ENCODE results near the gene PPP1R18.
"Not testable (repeated sequence)": the region's sequence is repeated elsewhere in the genome, so short reads cannot be mapped to it uniquely, and the experiment has no call there.

Gene PPP1R18, protein sequence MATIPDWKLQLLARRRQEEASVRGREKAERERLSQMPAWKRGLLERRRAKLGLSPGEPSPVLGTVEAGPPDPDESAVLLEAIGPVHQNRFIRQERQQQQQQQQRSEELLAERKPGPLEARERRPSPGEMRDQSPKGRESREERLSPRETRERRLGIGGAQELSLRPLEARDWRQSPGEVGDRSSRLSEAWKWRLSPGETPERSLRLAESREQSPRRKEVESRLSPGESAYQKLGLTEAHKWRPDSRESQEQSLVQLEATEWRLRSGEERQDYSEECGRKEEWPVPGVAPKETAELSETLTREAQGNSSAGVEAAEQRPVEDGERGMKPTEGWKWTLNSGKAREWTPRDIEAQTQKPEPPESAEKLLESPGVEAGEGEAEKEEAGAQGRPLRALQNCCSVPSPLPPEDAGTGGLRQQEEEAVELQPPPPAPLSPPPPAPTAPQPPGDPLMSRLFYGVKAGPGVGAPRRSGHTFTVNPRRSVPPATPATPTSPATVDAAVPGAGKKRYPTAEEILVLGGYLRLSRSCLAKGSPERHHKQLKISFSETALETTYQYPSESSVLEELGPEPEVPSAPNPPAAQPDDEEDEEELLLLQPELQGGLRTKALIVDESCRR
- total RNA-seq = 94.1 to 280 reads per million in 2 donors

DNA sequence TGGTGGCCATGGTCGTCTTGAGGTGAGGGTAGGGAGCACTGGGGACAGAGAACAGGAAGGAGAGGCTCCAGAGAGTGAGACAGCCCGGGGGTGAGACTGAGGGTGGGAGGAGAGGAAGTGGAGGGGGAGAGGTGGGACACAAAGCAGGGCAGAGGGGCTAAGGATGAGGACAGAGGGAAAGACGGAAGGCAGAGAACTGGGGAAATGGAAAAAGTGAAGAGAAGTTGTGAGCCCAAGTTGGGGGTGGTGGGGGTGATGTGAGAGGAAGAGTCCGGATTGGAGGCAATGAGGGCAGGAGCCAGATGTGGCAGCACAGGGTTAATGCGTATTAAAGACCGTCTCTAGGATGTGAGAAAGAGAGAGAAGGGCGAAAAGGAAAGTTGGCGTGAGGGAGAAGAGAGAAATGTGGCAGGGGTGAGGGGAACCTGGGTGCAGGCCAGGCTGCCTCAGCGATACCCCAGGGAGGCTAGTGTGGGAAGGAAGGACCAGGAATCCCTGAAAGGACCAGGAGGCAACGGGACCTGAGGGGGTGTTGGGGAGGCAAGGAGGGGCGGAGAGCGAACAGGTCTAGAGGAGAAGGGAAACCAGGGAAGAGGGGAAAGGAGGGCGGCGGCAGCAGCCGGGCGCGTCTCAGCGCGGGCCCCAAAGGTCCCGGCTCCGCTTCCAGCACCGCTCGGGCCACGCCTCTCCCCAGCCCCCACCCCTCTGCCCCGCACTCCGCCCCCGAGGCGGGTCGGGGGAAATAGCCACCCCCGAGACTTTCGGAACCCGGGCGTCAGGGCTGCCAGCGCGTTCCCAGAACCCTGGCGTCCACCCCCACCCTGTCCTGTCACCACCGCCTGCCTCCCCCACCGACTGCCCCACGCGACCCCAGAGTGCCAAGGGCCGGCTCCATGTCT is at the start of gene PPP1R18:
PPP1R18 (minus strand) TSS at position 637 of the 899 bp plus-strand sequence; CDS start at position 10, 627 bp downstream.
- DNase-seq = peak; percentile 78

DNA sequence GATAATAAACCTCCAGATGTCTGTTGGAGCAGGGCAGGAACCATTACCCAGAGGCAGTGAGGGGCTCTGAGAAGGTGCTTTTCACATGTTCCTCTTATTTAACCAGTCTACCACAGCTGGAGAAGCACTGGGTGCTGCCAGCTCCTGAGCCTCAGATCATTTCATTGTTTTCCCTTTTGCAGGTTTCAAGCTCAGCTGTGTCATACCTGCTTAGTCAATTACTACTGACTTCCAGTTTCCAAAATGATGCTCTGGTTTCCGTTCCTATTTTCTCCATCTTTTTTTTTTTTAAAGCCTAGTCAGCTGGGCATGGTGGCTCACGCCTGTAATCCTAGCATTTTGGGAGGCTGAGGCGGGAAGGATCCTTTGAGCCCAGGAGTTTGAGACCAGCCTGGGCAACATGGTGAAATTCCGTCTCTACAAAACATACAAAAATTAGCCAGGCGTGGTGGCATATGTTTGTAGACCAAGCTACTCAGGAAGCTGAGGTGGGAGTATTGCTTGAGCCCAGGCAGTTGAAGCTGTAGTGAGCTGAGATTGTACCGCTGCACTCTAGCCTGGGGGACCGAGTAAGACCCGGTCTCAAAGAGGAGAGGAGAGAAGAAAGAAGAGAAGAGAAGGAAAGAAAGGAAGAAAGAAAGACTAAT is 49.3 kb upstream of the PPP1R18 start:
- no peak for DNase-seq

DNA sequence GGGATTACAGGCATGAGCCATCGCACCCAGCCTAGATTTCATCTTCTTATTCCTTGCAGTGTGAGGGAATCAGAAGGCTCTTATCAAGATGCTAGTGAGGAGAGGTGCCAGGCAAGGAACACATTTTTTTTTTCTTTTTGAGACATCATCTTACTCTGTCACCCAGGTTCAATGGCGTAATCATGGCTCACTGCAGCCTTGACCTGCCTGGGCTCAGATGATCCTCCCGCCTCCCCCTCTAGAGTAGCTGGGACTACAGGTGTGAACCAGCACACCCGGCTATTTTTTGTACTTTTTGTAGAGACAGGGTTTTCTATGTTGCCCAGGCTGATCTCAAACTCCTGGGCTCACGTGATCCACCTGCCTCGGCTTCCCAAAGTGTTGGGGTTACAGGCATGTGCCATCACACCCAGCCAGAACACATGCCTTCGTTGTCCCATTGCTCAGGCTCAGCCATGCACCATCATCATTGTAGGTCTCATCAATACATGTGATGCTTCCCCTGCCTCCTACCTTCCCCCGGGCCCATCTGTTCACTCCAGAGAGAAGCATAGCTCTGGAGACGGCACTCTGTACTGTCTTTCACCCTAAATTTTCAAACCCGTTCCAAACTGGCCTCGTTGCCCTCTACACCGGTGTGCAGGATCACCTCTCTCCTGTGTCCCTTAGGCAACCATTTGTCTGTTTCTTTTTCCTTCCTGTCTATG is 45.9 kb upstream of the PPP1R18 start:
- no peak for DNase-seq

DNA sequence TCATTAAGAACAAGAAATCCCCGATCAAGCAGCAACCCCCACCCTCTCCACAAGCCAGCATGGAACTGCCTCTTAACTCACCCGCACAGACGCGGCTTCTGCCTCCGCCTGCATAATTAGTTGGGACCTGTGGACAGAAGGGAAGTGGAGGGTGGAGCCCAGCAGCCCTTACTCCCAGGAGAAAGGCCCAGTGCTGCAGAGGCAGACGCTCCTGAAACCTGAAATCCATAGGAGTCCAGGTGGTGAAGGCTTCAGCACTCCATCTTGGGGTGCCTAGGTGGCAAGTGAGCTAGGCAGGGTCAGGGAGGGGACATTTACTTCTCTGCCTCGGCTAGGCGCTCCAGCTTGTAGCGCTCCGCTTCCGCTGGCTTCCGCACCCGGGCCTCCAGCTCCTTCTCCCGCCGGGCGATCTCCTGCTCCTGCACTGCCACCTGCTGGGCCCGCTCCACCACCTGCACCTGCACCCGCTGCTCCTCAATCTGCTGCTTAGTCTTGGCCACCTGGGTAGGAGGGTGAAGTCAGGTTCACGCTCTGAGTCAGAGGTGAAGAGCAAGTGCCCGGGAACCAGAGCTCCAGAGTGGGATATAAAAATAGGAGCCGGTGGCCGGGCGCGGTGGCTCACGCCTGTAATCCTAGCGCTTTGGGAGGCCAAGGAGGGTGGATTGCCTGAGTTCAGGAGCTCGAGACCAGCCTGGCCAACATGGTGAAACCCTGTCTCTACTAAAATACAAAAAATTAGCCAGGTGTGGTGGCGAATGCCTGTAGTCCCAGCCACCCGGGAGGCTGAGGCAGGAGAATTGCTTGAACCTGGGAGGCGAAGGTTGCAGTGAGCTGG is 44.4 kb upstream of the PPP1R18 start:
- peak; percentile 80 for DNase-seq

DNA sequence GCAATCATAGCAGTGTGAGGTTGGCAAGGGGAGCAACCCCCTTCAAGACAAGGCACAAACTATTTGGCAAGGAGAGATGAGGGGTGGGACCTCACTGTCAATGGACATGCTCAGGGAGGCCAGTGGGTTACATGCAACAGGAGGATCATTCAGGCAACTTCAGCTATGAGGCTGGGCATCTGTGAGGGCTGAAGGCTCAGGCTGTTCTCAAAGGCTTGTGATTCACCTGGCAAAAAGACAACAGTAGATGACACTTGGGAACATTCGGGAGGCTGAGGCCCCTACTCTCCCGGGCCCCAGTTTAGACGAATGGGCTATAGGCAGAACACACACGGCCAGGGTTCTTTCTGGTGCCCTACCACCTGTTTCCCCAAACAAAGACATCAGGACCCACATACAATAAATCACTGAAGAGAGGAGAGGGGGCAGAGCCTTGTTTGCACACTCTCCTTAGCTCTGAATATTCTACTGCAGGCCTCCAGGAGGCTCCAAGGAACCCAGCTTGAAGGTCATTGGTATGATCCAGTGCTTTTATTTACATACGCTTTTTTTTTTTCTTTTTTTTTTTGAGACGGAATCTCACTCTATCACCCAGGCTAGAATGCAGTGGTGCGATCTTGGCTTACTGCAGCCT is 41.6 kb upstream of the PPP1R18 start:
- DNase-seq = no peak

DNA sequence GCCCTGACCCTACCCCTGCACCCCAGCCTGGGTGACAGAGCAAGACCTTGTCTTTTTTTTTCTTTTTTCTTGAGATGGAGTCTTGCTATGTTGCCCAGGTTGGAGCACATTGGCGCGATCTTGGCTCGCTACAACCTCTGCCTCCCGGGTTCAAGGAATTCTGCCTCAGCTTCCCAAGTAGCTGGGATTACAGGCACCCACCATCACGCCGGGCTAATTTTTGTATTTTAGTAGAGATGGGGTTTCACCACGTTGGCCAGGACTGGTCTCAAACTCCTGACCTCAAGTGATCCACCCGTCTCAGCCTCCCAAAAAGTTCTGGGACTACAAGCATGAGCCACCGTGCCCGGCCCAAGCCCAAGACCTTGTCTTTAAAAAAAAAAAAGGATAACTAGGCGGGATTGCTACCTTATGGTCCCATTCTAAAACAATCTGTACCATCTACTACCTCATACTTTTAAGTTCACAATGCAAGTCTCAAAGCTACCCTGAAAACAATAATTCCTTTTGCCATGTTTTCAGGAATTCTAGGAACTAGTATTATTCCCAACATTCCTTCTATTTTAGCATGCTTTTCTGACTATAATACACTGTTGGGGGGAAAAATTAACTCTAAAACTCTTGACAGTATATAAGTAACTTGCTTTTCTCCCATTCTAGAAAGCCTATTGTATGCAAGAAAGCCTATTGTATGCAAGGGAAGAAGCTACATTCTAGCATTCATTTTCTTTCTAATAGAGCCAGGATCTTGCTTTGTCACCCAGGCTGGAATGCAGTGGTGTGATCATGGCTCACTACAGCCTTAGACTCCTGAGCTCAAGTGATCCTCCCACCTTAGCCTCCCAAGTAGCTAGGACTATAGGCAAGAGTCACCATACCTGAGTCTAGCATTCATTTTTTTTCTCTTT is 40.3 kb upstream of the PPP1R18 start:
- DNase-seq = no peak

DNA sequence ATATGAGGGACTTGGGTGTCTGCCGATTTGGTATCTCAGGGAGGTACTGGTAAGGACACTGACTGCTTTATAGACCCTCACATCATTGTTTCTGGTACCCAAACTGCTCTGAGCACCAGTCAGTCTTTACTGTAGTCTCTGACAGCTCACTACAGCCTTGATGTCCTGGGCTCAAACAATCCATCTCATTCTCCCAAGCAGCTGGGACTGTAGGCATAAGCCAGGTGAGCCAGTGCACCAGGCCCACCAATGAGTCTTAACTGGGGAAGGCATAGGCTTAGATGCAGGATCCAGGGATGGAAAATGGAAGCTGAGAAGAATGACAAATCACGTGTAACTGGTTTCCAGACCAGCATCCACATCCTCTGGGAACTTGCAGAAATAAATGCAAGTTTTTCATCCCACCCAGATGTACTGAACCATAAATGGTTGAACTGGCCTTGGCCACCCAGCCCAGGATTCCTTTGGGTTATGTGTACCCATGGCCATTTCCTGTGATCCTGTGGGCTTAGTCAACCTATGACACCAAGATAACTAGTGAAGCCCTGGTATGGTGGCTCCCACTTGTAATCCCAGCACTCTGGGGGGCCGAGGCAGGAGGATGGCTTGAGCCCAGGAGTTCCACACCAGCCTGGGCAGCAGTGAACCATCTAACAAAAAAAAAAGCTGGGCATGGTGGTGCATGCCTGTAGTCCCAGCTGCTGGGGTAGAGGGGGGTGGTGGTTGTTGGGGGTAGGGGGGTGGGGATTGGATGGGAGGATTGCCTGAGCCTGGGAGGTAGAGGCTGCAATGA is 39.5 kb upstream of the PPP1R18 start:
- no peak for DNase-seq

DNA sequence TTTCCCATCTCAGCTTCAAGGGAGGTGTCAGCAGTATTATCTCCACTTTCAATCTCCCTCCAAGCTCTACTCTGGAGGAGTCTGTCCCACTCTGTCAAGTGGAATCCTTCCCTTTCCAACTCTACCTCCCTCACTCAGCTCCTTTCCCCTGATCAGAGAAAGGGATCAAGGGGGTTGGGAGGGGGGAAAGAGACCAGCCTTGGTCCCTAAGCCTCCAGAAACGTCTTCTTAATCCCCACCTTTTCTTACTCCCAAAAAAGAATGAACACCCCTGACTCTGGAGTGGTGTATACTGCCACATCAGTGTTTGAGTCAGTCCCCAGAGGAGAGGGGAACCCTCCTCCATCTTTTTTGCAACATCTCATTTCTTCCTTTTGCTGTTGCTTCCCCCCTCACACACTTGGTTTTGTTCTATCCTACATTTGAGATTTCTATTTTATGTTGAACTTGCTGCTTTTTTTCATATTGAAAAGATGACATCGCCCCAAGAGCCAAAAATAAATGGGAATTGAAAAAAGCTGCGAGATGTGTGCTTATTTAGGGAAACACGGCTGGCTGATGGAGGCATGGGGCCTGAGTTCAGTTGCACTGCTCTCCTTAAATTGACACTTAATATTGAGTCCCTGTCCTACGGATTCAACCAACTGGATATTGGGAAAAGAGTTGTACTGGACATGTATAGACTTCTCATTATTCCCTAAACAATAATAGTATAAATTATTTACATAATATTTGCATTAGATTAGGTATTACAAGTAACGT is 38.6 kb upstream of the PPP1R18 start:
- DNase-seq = no peak

DNA sequence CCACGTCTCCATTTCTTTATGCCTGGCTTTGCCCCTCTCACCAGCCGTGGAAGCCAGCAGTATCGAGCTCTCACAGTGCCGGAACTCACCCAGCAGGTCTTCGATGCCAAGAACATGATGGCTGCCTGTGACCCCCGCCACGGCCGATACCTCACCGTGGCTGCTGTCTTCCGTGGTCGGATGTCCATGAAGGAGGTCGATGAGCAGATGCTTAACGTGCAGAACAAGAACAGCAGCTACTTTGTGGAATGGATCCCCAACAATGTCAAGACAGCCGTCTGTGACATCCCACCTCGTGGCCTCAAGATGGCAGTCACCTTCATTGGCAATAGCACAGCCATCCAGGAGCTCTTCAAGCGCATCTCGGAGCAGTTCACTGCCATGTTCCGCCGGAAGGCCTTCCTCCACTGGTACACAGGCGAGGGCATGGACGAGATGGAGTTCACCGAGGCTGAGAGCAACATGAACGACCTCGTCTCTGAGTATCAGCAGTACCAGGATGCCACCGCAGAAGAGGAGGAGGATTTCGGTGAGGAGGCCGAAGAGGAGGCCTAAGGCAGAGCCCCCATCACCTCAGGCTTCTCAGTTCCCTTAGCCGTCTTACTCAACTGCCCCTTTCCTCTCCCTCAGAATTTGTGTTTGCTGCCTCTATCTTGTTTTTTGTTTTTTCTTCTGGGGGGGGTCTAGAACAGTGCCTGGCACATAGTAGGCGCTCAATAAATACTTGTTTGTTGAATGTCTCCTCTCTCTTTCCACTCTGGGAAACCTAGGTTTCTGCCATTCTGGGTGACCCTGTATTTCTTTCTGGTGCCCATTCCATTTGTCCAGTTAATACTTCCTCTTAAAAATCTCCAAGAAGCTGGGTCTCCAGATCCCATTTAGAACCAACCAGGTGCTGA is 37.6 kb upstream of the PPP1R18 start:
- not testable (repeated sequence) for DNase-seq

DNA sequence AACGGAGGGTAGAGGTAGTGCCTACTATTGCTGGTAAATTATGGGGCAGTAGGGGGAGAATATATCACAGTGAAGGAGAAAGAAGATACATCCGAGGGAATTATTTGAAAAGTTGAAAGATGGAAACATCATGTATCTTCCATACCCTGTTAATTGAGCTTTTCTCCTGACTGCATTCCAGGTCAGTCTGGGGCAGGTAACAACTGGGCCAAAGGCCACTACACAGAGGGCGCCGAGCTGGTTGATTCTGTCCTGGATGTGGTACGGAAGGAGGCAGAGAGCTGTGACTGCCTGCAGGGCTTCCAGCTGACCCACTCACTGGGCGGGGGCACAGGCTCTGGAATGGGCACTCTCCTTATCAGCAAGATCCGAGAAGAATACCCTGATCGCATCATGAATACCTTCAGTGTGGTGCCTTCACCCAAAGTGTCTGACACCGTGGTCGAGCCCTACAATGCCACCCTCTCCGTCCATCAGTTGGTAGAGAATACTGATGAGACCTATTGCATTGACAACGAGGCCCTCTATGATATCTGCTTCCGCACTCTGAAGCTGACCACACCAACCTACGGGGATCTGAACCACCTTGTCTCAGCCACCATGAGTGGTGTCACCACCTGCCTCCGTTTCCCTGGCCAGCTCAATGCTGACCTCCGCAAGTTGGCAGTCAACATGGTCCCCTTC is 36.9 kb upstream of the PPP1R18 start:
- DNase-seq = not testable (repeated sequence)

DNA sequence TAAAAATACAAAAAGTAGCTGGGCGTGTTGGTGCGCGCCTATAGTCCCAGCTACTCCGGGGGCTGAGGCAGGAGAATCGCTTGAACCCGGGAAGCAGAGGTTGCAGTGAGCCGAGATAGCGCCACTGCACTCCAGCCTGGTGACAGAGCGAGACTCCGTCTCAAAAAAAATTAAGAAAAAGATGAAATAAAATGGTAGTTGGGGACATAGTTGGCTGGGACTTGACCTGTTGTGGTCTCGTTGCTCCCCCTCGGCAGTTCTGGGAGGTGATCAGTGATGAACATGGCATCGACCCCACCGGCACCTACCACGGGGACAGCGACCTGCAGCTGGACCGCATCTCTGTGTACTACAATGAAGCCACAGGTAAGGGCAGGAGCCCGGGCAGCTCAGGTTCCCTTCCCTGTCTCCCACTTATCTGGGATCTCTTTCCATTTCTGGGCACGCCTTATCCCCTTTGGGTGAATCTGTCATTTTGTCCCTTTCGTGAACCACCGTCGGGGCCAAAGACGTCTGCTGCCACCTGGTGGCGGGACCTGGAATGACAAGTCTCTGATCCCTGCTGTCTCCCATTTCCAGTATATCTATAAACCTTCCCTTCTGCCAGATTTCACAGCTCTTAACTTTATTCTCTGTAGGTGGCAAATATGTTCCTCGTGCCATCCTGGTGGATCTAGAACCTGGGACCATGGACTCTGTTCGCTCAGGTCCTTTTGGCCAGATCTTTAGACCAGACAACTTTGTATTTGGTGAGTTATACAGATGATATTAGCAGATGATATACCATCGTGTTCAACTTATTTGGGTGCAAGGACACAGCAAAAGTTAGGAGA is 36.1 kb upstream of the PPP1R18 start:
- peak; percentile 87 for DNase-seq

DNA sequence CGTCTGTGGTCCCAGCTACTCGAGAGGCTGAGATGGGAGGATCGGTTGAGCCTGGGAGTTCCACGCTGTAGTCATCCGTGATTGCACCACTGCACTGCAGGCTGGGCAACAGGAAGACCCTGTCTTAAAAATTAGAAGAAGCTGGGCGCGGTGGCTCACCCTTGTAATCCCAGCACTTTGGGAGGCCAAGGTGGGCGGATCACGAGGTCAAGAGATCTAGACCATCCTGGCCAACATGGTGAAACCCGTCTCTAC is 35.5 kb upstream of the PPP1R18 start:
- not testable (repeated sequence) for DNase-seq

DNA sequence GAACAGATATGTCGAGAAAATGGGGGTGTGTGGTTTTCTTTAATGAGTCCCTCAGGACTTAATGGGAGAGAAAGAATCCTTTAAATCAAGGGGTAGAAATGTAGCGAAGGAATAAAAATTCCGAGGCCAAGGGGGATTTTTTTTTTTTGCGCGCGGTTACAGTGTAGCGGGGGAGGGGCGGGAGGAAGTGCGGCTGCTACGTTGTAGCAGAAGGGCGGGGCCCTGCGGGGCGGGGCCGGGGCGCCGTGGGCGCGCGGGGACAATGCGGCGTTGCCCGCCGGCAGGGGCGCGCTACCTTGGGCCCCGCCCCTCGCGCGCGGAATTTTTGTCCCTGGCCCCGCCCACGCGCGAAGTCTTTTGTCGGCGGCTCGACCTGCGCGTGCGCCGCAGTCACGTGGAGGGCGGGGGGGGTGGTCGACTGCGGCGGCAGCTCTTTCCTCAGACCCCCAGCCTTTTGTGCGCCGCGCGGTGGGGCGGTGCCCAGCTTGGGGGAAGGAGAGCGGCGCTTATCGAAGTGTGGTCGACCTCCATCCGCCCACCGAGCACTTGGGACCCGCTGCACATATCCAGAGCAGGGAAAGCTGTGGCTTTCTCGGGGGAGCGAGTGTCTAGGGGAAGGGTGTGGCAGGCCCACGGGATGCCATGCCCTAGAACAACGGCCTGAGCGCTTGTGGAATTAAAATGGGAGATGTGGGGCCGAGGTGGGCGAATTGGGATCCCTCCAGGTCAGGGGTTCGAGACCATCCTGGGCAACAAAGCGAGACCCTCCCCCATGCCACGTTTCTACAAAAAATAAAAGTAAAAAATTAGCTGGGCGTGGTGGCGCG is 35.0 kb upstream of the PPP1R18 start:
- DNase-seq = peak; percentile 94

DNA sequence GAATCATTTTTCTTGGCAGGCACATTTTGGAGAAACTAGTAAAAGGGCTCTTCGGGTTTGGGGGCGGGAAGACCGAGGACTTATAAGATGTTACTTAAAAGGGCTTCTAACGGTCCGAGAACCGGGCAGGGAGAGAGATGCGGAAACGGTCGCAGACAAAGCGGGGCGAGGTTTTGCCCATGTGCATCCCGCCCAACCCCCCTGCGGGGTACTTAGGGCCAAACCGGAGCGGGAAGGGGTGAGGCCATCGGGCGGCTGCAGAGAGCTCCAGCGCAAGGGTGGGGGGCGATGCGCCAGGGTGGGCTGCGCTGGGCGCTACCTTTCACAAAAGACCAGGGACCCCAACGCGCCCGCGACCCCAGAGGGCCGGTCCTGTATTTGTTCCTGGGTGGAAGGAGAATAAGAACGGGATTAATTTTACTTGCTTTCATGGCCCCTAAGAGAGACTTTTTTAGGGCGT is 34.3 kb upstream of the PPP1R18 start:
- DNase-seq = peak; percentile 29

All from T-helper 9 cell (primary cell).